ACHN (cell line): ENCODE results near the gene SMG9.

Source experiments
- DNase-seq: peaks from one replicate; pipeline ENCODE4 v3.0.0-alpha.2; 2015
- in situ Hi-C: cut with HindIII; loops from 2 replicates; pipeline ENCODE4 v1.10.0; 2017; ENCODE audit warnings: low sequenced_read_pairs, low pct_ligation_motif_present, low pct_unique_long_range_greater_than_20kb

Gene SMG9

DNA sequence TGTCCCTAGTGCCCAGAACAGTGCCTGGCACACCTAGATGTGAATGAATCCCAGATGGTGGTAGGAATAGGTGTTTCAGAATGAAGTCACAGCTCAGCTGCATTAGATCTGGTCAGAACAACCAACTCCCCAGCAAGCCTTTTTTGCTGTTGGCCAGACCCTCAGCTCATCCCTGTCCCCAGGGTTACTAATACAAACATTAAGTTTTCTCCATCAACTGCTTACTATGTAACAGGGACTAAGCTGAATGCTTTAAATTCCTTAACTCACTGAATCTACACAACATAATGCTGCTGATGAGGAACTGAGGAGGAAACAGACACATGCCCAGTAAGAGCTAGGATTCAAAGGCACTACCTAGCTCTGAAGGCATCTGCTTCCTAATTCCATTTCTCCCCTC is 18.8 kb downstream of the SMG9 start:
- in situ Hi-C loops, result no loop called here
- no peak for DNase-seq

DNA sequence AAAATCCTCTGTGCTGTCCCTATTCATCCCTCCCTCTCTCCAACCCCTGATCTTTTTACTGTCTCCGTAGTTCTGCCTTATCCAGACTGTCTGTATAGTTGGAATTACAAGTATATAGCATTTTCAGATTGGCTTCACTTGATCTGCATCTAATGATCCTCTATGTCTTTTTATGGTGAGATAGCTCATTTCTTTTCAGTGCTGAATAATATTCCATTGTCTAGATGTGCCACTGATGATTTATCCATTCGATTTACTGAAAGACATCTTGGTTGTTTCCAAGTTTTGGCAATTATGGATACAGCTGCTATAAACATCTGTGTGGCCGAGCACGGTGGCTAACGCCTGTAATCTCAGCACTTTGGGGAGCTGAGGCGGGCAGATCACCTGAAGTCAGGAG is 19.7 kb downstream of the SMG9 start:
- DNase-seq, result no peak
- in situ Hi-C loops, result no loop called here

- DNase-seq, result no peak
- in situ Hi-C loops, result no loop called here
Observed at GRCh38 chr19:43731846-43732245, 22.9 kb downstream of the SMG9 start.

DNA sequence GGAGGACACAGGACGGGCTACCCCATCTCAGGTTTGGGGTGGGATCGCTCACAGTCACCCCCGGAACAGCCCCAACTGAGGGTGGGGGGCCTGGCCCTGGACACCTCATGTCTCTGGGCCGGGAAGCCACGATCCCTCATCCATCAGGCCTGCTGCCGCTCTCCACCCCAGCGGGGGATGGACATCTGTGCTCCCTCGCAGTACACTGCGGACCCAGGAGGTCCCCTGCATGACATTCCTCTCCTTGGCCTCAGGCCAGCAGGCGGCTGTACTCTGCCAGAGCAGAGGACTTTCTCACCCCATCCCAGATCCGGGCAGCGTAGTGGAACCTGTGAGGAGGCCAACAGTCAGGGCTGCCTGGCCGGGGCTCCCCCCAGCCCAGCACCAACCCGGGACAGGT is 23.4 kb downstream of the SMG9 start:
- no peak for DNase-seq
- in situ Hi-C loops, result no loop called here

DNA sequence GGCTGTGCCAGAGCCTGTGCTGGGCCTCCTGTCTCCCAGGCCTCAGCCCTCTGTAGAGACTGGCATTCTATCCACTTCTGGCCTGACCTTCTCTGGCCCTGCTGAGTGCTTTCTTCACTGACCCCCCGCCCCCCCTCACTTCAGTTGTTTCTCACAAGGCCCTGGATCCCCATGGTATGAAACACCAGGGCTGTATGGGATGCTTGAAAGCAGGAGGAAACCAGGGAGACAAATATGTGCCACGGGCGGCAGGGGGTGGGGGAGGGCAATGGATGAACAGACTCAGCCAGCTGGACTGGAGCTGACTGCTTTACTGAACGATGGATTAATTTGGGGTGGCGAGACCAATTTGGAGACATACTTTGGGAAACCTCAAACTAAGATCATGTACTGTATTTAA is 24.8 kb downstream of the SMG9 start:
- in situ Hi-C loops, result no loop called here

DNA sequence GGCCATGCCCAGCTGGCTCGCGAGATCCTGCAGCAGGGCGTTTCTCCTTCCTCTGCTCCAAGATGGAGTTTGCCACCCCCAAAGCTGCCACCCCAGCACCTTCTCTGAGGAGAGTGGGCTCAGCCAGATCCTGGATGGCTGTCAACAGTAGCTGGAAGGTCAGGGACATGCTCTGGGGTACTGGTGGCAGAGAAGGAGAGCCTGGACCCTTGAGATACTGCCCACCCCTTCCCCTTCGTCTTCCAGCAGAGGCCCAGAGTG is 27.2 kb downstream of the SMG9 start:
- in situ Hi-C loops, result no loop called here
- no peak for DNase-seq

More for the DNA sequence above, 24.8 kb downstream of the SMG9 start:
- no peak for DNase-seq

DNA sequence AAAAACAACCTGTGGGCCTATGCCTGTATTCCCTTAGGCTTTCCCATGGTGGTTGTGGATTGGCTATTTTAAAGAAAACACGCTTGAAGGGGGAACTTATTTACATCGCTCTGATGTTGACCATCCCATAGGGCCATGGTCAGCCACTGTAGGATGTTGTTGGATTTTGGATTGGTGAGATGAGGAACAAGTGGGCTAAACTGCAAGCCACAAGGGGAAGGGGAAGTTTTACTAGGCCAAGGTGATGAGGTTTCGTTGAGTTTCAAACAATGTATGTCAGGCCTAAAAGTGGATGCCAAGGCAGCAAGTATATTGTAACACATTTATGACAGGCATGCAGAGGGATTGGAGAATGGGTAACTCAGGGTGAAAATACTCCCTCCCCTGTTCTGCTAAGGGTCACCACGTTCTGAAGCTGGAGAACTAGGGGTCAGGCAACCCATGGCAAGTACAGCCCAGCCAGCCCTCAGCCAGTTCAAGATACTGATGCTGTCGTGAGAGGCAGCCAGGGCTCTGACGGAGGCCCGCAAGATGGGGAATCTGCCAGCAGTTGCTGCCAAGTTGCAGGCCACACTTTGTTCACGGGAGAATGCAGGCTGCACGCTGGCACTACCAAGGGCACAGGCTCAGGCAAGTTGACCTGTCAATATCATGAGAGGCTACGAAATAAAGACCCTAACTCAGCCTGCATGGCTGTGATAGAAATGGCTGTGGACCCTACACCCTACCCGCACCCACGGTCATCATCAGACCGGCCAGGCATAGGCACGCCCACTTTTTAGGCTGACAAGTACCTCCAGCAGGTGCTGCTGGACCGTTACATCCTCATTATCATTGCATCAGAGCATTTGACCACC is 27.8 kb downstream of the SMG9 start:
- DNase-seq, result no peak
- in situ Hi-C loops, result no loop called here

DNA sequence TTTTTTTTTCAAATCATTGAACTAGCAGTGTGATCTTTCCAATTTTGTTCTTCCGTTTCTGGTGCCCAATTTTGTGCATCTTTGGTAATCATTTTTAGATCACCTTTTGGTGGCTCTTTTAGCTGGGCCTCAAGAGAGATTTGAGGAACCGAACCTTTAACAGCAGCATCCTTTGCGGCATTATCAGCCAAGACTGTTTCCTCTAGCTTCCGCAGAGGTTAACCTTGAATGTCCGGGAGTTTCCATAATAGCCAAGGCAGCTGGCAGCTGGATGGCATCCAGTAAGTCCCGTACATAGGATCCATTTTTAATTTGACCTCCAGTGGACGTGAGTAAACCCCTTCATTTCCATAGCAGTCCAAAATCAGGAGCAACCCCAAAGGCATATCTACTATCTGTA is 29.3 kb downstream of the SMG9 start:
- in situ Hi-C loops, result no loop called here
- no peak for DNase-seq

DNA sequence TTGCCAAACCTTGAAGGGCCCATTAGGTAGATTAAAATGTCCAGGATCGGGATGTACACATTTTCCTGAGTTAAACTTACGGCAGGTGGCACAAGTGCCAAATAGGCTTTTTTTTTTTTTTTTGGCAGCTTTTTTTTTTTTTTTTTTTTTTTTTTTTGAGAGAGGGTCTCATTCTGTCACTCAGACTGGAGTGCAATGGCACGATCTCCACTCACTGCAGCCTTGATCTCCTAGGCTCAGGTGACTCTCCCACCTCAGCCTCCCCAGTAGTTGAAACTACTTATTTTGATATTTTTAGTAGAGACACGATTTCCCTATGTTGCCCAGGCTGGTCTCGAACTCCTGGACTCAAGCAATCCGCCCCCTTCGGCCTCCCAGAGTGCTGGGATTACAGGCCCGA is 29.9 kb downstream of the SMG9 start:
- no peak for DNase-seq
- in situ Hi-C loops, result no loop called here

GRCh38 chr19:43723588-43723987 is 31.2 kb downstream of the SMG9 start:
- no peak for DNase-seq
- in situ Hi-C loops, result no loop called here

- DNase-seq, result no peak
- in situ Hi-C loops, result no loop called here
Observed at GRCh38 chr19:43721469-43722048, 33.2 kb downstream of the SMG9 start.

DNA sequence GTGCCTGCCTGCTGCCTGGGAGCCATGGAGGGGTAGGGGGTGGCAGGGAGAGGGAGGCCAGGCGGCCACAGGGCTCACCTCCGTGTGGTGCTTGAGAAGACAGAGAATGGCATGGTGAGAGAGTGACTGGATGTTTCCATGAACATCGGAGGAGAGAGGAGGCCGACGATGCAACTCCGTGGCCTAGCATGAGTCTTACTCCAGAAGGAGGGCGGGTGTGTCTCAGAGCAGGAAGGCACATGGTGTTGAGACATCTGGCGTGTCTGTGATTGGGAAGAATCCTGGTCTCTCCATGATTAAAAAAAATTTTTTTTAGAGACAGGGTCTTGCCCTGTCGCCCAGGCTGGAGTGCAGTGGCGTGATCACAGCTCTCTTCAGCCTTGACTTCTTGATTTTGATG is 33.8 kb downstream of the SMG9 start:
- in situ Hi-C loops, result no loop called here
- DNase-seq, result no peak

DNA sequence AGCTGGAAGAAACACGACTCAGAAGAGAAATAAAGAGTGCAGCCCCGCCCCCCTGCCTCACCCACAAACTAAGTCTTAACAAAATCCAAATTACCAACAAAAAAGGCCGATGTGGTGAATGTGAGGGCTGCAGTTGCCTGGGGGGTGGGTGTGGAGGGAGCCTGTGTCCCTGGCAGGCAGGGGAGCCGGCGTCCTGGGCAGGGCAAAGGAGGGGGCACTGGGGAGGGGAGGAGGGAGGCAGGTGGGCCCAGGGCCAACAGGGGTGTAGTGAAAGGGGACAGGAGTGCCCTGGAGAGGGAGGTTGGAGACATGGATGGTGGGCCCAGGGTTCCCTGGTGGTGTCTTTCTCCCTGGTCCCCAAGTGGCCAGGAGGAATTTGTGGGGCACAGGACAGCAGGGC is 34.8 kb downstream of the SMG9 start:
- in situ Hi-C loops, result no loop called here
- DNase-seq, result no peak

GRCh38 chr19:43719378-43719868 is 35.3 kb downstream of the SMG9 start:
- DNase-seq, result no peak
- in situ Hi-C loops, result no loop called here

- in situ Hi-C loops, result no loop called here
- DNase-seq, result no peak
Observed at GRCh38 chr19:43718627-43719377, 36.0 kb downstream of the SMG9 start.

GRCh38 chr19:43715776-43716175 is 39.0 kb downstream of the SMG9 start, which contains the start of gene IRGC:
Gene IRGC (plus strand): TSS chr19:43716076. CDS start chr19:43718559, 2,483 bp downstream.
- no peak for DNase-seq
- in situ Hi-C loops, result no loop called here

DNA sequence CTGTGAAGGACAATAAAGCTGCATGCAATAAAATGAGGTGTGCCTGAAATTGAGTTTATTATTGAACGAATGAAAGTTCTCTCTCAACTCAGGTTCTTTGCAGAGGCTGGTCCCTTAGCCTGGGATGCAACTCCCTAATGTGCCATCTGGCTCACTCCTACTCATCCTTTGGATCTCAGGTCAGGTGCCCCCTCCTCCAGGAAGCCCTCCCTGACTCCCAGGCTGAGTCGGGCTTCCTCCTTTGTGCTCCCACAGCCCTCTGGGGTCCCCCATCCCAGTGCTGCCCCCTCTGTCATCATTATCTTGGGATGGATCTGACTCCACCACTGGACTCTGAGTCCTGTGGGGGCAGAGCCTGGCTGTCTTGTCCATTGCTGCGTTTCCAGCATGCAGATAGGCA is 41.6 kb downstream of the SMG9 start:
- in situ Hi-C loops, result no loop called here
- DNase-seq, result no peak

DNA sequence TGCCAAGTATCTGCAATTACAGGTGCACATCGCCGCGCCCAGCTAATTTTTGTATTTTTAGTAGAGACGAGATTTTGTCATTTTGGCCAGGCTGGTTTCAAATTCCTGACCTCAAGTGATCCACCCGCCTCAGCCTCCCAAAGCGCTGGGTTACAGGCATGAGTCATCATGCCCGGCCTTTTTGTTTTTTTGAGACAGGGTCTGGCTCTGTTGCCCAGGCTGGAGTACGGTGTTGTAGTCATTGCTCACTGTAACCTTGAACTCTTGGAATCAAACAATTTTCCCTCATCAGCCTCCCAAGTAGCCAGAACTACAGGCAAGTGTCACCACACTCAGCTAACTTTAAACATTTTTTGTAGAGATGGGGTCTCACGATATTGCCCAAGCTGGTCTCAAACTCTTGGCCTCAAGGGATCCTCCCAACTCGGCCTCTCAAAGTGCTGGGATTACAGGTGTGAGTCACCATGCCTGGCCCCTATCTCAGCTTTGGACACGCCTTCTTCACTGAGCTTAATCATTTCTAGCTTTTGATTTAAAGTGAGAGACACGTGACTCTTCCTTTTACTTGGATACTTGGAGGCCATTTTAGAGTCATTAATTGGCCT is 42.9 kb downstream of the SMG9 start:
- DNase-seq, result no peak
- in situ Hi-C loops, result no loop called here

DNA sequence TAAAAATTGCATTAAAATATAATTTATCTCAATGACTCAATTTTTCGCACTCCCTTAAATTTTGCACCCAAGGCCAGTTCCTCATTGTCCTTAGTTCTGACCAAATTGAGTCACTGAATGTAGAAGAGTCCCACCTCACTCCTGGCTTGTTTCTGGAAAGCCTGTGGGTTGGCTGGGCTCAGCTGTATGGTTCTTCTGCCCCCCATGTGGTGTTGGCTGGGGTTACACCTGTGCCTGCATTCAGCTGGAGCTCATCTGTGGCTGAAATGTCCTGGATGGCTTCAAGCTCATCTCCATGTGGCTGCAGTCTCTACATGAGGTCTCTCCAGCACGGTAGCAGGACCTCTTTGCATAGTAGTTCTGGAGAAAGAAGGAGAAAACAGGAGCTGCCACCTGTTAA is 46.0 kb downstream of the SMG9 start:
- in situ Hi-C loops, result no loop called here
- DNase-seq, result no peak
